ENCODE data around the gene STX5.
"Not testable (repeated sequence)": the region's sequence is repeated elsewhere in the genome, so short reads cannot be mapped to it uniquely, and the experiment has no call there.

Gene STX5

GRCh38 chr11:62854013-62854824 is 22.4 kb upstream of the STX5 start:
- DNase-seq = no peak

- DNase-seq = no peak
Measured at GRCh38 chr11:62853279-62853965, 21.6 kb upstream of the STX5 start.

GRCh38 chr11:62852523-62853188 is 20.8 kb upstream of the STX5 start:
- DNase-seq = no peak

- no peak for DNase-seq
Measured at GRCh38 chr11:62851807-62852522, 20.1 kb upstream of the STX5 start.

- DNase-seq = peak in 1 of 2 experiments; percentile 19
Measured at GRCh38 chr11:62850911-62851806, 19.3 kb upstream of the STX5 start.

GRCh38 chr11:62847767-62848314 is 16.0 kb upstream of the STX5 start:
- no peak for DNase-seq

- DNase-seq = no peak
Measured at GRCh38 chr11:62846177-62846576, 14.3 kb upstream of the STX5 start.

- DNase-seq = no peak
Measured at GRCh38 chr11:62844154-62844553, 12.3 kb upstream of the STX5 start.

- no peak for DNase-seq
Measured at GRCh38 chr11:62843466-62843865, 11.6 kb upstream of the STX5 start.

GRCh38 chr11:62842891-62843290 is 11.0 kb upstream of the STX5 start:
- DNase-seq = not testable (repeated sequence)

- DNase-seq = peak in 1 of 2 experiments; percentile 51
Measured at GRCh38 chr11:62842171-62842741, 10.4 kb upstream of the STX5 start.

GRCh38 chr11:62841361-62842170 is 9.7 kb upstream of the STX5 start:
- peak; percentile 92 to 97 for DNase-seq

- peak; percentile 47 to 58 for DNase-seq
Measured at GRCh38 chr11:62840721-62841360, 9.0 kb upstream of the STX5 start.

- peak; percentile 74 to 87 for DNase-seq
Measured at GRCh38 chr11:62839050-62839945, 7.4 kb upstream of the STX5 start, which contains the start of gene WDR74. Gene WDR74 (minus strand): TSS chr11:62839590. CDS start chr11:62839570, 20 bp downstream.

GRCh38 chr11:62835336-62835735 is 3.5 kb upstream of the STX5 start:
- DNase-seq = no peak

GRCh38 chr11:62832336-62833234 is 734 bp upstream of the STX5 start, which contains the start of gene TEX54:
Gene TEX54 (minus strand): TSS chr11:62832841.
- DNase-seq = no peak

- DNase-seq = no peak
Measured at GRCh38 chr11:62830904-62831519, 839 bp downstream of the STX5 start.

All from NCI-H1930 (cell line).